ENCODE results near the gene TTLL7. TPM values are rescaled to one million over a fixed set of nuclear protein-coding genes. Genes with fewer than 3 reads are reported as not detected.

The TTLL7 gene
- total and polyA plus RNA-seq, 9 of the 15 experiments (the other 6 are each of a cell fraction or from before 2014, with no cell fraction given) = 0.63 to 2.6 (median 1.7) TPM

DNA sequence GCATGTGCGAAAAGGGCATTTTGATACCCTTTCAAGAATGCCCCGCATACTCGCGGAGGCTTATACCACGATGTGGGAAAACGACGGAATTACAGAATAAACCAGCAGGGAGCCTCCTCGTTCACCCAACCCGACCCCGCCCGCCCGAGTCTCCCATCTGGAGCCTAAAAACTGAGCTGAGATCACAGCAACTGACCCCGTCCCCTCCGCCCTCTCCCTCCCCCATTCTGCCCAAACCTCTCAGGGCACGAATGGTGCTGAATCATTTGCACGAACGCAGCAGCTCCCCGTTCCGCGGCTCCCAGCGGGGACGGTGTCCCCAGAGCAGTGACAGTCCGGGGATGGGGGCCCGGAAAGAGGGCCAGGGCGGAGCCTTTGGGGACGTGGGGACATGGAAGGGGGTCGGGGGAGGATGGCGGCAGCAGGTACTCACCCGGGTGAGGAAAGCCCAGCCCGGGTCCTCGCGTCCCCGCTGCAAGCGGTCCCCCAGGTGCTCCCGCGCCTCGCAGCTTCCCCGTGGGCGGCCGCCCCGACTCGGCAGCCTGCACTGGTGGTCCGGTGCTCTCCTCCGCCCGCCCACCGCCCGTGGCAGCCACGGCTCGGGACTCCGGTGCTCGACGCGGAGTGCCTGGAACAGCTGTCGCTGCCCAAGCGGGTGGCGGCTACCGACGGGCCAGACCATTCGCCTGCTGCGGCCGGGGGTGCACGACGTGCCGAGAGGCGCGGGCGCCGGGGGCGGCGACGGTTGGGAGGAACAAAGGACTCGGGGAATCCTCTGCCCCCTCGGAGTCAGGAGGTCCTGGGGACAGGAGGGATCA is at the start of gene TTLL7 (continued):
- TF ChIP-seq SMARCA5 (IDR thresholded peaks at IDR 0.05) (no peak), E2F6 (IDR thresholded peaks at IDR 0.05; ENCODE audit: borderline replicate concordance in 1 of 2, extremely low read depth in 1 of 2, insufficient read depth in 1 of 2, insufficient read length in 1 of 2, low read depth in 1 of 2, low read length in 1 of 2, poor library complexity in 1 of 2, severe bottlenecking in 1 of 2) (peak in 1 of 2 experiments; percentile 73), SIN3B (IDR thresholded peaks at IDR 0.05; ENCODE audit: low read depth) (no peak), L3MBTL2 (IDR thresholded peaks at IDR 0.05) (no peak; the same call in 1 of the 2 replicates), ZNF436 (CRISPR knock-in tag; IDR thresholded peaks at IDR 0.05) (no peak), CTBP1 (IDR thresholded peaks at IDR 0.05; ENCODE audit: borderline replicate concordance) (peak; percentile 91; the same call in 1 of the 2 replicates), SREBF2 (CRISPR knock-in tag; IDR thresholded peaks at IDR 0.05) (no peak), LEF1 (IDR thresholded peaks at IDR 0.05) (no peak), CXXC5 (CRISPR knock-in tag; IDR thresholded peaks at IDR 0.05) (peak; percentile 96), ZNF175 (CRISPR knock-in tag; IDR thresholded peaks at IDR 0.05; ENCODE audit: low read depth) (no peak), HLTF (IDR thresholded peaks at IDR 0.05) (0 out of 2 replicates have a peak, but pooled peaks have one; percentile 25), ZFP1 (CRISPR knock-in tag; IDR thresholded peaks at IDR 0.05) (no peak), PCBP1 (IDR thresholded peaks at IDR 0.05; ENCODE audit: low read depth, low read length, poor library complexity, severe bottlenecking) (peak; percentile 95), POLR3A (IDR thresholded peaks at IDR 0.05; ENCODE audit: borderline replicate concordance, extremely low read depth, insufficient read depth, insufficient read length) (no peak), HMG20B (CRISPR knock-in tag; IDR thresholded peaks at IDR 0.05) (no peak), TAF15 (IDR thresholded peaks at IDR 0.05; ENCODE audit: low read depth, low read length) (no peak), ZBED1 (IDR thresholded peaks at IDR 0.05) (no peak), ZNF707 (CRISPR knock-in tag; conservative IDR thresholded peaks at IDR 0.05) (no peak), NR2C2 (CRISPR knock-in tag; IDR thresholded peaks at IDR 0.05) (no peak), NR2C2 (tag; IDR thresholded peaks at IDR 0.05) (no peak), ZNF121 (CRISPR knock-in tag; conservative IDR thresholded peaks at IDR 0.05) (no peak), GTF2A2 (tag; IDR thresholded peaks at IDR 0.05) (no peak), PCBP2 (IDR thresholded peaks at IDR 0.05; ENCODE audit: low read depth, low read length, poor library complexity, severe bottlenecking) (no peak)
- TF ChIP-seq, protein P1, sequence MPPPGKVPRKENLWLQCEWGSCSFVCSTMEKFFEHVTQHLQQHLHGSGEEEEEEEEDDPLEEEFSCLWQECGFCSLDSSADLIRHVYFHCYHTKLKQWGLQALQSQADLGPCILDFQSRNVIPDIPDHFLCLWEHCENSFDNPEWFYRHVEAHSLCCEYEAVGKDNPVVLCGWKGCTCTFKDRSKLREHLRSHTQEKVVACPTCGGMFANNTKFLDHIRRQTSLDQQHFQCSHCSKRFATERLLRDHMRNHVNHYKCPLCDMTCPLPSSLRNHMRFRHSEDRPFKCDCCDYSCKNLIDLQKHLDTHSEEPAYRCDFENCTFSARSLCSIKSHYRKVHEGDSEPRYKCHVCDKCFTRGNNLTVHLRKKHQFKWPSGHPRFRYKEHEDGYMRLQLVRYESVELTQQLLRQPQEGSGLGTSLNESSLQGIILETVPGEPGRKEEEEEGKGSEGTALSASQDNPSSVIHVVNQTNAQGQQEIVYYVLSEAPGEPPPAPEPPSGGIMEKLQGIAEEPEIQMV (tag; conservative IDR thresholded peaks at IDR 0.05; ENCODE audit: low read depth) = no peak
- TF ChIP-seq, protein P2, sequence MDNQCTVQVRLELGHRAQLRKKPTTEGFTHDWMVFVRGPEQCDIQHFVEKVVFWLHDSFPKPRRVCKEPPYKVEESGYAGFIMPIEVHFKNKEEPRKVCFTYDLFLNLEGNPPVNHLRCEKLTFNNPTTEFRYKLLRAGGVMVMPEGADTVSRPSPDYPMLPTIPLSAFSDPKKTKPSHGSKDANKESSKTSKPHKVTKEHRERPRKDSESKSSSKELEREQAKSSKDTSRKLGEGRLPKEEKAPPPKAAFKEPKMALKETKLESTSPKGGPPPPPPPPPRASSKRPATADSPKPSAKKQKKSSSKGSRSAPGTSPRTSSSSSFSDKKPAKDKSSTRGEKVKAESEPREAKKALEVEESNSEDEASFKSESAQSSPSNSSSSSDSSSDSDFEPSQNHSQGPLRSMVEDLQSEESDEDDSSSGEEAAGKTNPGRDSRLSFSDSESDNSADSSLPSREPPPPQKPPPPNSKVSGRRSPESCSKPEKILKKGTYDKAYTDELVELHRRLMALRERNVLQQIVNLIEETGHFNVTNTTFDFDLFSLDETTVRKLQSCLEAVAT (IDR thresholded peaks at IDR 0.05) = peak in 1 of 2 experiments; percentile 40; a peak in 1 of 4 replicates
